Hematopoietic multipotent progenitor cell treated with erythropoietin and hydrocortisone succinate and interleukin-3 and kit ligand, for 17 days (in vitro differentiated cells): ENCODE measurements around the gene MAP3K15.

Source experiments
- DNase-seq: peaks from one replicate; pipeline ENCODE4 v3.0.0-alpha.2; 2015; ENCODE audit warnings: low spot score

MAP3K15 gene

GRCh38 chrX:19389227-19389845 is 126.0 kb downstream of the MAP3K15 start:
- DNase-seq, result no peak

GRCh38 chrX:19388741-19389140 is 126.6 kb downstream of the MAP3K15 start:
- no peak for DNase-seq

- no peak for DNase-seq
Observed at GRCh38 chrX:19388064-19388679, 127.1 kb downstream of the MAP3K15 start.

GRCh38 chrX:19386679-19387078 is 128.6 kb downstream of the MAP3K15 start:
- no peak for DNase-seq

GRCh38 chrX:19382555-19383145 is 132.7 kb downstream of the MAP3K15 start:
- peak; percentile 5 for DNase-seq

GRCh38 chrX:19381326-19381725 is 134.0 kb downstream of the MAP3K15 start:
- no peak for DNase-seq

GRCh38 chrX:19377799-19378198 is 137.5 kb downstream of the MAP3K15 start:
- no peak for DNase-seq

- no peak for DNase-seq
Observed at GRCh38 chrX:19375546-19375945, 139.8 kb downstream of the MAP3K15 start.

- DNase-seq, result no peak
Observed at GRCh38 chrX:19373351-19373891, 141.9 kb downstream of the MAP3K15 start.

GRCh38 chrX:19372547-19373331 is 142.6 kb downstream of the MAP3K15 start:
- DNase-seq, result no peak

GRCh38 chrX:19372170-19372546 is 143.2 kb downstream of the MAP3K15 start:
- peak; percentile 4 for DNase-seq

- no peak for DNase-seq
Observed at GRCh38 chrX:19370061-19370460, 145.2 kb downstream of the MAP3K15 start.

GRCh38 chrX:19368576-19368975 is 146.7 kb downstream of the MAP3K15 start:
- no peak for DNase-seq

GRCh38 chrX:19361701-19362100 is 153.6 kb downstream of the MAP3K15 start:
- no peak for DNase-seq

GRCh38 chrX:19360903-19361302 is 154.4 kb downstream of the MAP3K15 start:
- DNase-seq, result no peak

- DNase-seq, result no peak
Observed at GRCh38 chrX:19358521-19358920, 156.8 kb downstream of the MAP3K15 start.

- no peak for DNase-seq
Observed at GRCh38 chrX:19354625-19355024, 160.7 kb downstream of the MAP3K15 start.

GRCh38 chrX:19350941-19351384 is 164.3 kb downstream of the MAP3K15 start:
- DNase-seq, result no peak

- no peak for DNase-seq
Observed at GRCh38 chrX:19349264-19349663, 166.0 kb downstream of the MAP3K15 start.

GRCh38 chrX:19347916-19348315 is 167.4 kb downstream of the MAP3K15 start:
- DNase-seq, result no peak

GRCh38 chrX:19344661-19345060 is 170.6 kb downstream of the MAP3K15 start:
- DNase-seq, result no peak
